Urinary bladder (tissue), 4 donors: ENCODE results near the gene TTC12. TPM values are rescaled to one million over a fixed set of nuclear protein-coding genes. Genes with fewer than 3 reads are reported as not detected.

Source experiments
- DNase-seq: peaks from one replicate; pipeline ENCODE4 v3.0.0-alpha.2; 2015; ENCODE audit errors: extremely low spot score
- H3K27ac ChIP-seq: one replicate; pipeline ENCODE4 v1.5.1; 2013; ENCODE audit warnings: low read depth, mild to moderate bottlenecking, moderate library complexity
- H3K36me3 ChIP-seq: one replicate; pipeline ENCODE4 v1.6.1; 2013; ENCODE audit warnings: mild to moderate bottlenecking, moderate library complexity; ENCODE audit not compliant: insufficient read depth
- H3K4me1 ChIP-seq: one replicate; pipeline ENCODE4 v1.6.1; 2013; ENCODE audit warnings: mild to moderate bottlenecking, moderate library complexity; ENCODE audit not compliant: insufficient read depth
- H3K4me3 ChIP-seq: one replicate; pipeline ENCODE4 v1.5.1; 2013; ENCODE audit warnings: low read depth, low read length
- WGBS: extraction: QIAGEN DNeasy Blood & Tissue Kit; methylation state at CpG from one replicate; pipeline ENCODE4 v1.1.7; 2013; 5-methylcytosine and 5-hydroxymethylcytosine counted together
- polyA plus RNA-seq: library from polyadenylated mRNA; stranded (reverse); fragments of 200-250 nt; gene quantifications from one replicate; pipeline ENCODE4 v1.2.3, GENCODE V29; 2013
- total RNA-seq: library from RNA; depleted of rRNA; stranded (reverse); fragments of >200 nt; gene quantifications from one replicate; pipeline ENCODE4 v1.2.3, GENCODE V29; 2014
- donor health status: healthy with polysubstance abuse.
- donor health status: healthy.

The TTC12 gene
- total and polyA plus RNA-seq, 2 donors, result 12.0 to 27.7 TPM

DNA sequence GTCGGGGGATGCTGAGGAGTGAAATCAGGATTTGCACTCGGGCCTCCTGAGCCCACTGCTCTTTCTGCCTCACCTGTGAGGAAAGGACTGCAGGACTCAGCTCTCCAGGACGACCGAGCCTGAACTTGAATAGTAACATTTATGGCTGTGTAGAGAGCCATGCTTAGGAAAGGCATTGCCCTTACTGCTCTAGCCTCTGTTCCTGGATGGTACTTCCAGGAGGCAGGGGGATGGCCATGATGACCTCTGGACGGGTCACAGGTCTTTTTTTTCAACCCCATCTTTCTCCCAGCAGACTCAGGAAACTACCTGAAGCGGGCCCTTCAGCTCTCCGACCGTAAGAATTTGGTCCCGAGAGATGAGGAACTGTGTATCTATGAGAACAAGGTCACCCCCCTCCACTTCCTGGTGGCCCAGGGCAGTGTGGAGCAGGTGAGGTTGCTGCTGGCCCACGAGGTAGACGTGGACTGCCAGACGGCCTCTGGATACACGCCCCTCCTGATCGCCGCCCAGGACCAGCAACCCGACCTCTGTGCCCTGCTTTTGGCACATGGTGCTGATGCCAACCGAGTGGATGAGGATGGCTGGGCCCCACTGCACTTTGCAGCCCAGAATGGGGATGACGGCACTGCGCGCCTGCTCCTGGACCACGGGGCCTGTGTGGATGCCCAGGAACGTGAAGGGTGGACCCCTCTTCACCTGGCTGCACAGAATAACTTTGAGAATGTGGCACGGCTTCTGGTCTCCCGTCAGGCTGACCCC is 84.5 kb downstream of the TTC12 start:
- 89% methylated on average over 24 of the region's 24 CpGs for WGBS
- no peak overlapping the region for H3K4me3 ChIP-seq
- no peak for DNase-seq
- no peaks in the 10 kb centered on the region for H3K4me1 ChIP-seq
- H3K27ac ChIP-seq, result no peak overlapping the region
- no peaks in the 10 kb centered on the region for H3K36me3 ChIP-seq

DNA sequence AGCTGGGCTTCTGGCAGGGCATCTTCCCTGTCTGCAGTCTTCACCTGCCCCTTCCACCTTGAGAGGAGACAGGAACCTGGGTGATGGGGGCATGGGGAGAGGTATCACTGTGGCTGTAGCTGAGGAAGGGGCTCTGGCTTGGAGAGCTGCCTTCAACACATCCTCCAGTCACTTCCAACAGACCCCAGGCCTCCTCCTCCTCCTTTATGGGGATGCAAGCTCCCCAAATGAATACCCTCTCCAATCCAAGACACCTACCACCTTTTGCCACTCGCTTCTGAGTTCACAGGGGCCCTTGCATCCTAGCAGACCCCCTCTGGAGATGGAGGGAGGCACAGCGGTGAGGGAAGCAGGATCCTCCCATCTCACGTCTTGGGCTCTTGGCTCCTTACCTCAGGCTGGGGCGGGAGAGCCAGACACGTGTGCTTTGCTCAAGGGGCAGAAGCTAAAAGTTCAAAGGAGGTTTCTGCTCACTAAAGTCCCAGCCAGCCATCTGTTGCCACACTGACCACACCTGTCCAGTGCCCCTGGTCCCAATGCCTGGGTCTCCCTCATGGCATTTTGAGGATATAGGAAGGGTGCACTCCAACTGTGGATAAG is 86.3 kb downstream of the TTC12 start:
- DNase-seq, result no peak
- 65% methylated on average over 5 of the region's 5 CpGs for WGBS
- Histone ChIP-seq H3K4me1 (no peaks in the 10 kb centered on the region), H3K4me3 (no peak overlapping the region), H3K36me3 (no peaks in the 10 kb centered on the region), H3K27ac (no peak overlapping the region)

DNA sequence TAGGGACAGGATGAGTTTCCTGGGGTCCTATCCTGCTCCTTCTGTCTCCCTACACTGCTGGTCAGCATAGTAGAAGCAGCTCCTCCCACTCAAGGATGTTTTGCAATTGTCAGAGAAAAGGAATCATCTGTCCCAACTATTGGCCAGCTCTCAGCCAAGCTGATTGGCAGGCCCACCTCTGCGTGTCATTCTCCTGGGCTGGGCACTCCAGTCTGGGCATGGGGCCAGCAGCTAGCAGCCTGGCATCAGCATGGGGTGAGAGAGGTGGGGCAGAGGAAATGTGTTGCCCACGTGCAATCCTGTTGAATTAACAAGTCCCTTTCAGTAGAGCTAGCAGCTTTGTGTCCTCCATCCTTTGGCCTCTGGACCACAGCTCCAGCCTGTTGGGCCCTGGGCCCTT is 87.3 kb downstream of the TTC12 start:
- peak; percentile 11 for DNase-seq
- no peaks in the 10 kb centered on the region for H3K36me3 ChIP-seq
- 35% methylated on average over 2 of the region's 2 CpGs for WGBS
- no peak overlapping the region for H3K27ac ChIP-seq
- no peaks in the 10 kb centered on the region for H3K4me1 ChIP-seq
- no peak overlapping the region for H3K4me3 ChIP-seq

DNA sequence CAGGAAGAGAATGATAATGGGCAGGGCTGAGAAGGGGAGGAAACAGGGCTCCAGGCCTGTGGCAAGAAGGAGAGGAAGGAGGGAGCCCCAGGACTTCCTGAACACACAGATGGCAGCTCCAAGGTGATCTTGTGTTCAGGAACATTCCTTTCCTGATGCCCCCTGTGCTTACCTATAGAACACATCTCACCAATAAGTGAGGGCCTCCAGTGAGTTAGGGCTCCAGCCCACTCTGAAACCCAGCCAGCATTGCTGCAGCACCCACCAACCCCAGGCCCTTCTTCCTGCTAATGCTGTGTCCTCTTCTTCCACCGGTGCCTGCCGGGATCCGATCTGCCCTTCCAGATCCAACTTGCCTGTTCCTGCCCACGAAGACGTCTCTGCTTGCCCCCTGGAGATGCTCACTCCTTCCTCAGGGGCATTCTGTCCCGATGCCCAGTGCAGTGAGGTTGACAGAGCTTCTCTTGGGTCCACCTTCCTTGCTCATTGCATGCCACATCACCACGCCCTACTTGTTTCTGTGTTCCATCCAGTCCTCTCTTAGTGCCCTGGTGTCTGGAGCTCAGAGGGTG is 90.6 kb downstream of the TTC12 start:
- no peaks in the 10 kb centered on the region for H3K36me3 ChIP-seq
- 86% methylated on average over 7 of the region's 7 CpGs for WGBS

DNA sequence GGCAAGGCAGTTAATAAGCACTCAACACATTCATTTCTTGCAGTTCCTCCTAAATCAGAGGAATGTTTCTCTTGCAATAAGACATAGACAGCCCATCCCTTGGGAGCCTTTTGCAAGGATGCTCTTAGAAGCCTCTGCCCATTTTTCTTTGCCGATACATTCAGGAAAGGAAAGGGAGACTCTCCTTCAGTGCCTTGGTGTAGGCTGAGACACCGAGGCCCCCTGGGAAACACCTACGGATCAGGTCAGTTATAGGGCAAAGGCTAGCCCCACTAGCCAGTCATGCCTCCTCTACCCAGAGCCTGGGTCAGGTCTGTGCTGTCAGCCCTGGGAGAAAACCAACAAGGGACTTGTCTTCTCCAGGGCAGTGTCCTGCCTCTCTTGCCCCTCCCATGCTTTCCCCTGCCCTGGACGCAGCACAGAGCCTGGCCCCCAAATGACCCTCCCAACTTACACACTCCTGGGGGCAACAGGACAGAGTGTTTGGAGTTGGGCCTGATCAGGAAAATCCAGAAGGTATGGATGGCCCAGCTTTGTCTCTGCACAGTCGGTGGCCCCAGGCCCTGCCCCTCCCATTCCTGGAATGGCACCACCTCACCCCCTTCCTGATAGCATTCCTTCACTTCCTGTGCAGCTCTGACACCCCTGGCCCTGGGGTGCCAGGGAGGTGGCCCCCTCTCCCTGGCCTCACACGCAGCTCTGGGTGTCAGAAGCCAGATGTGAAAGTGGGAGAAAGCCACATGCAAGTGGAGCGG is 91.5 kb downstream of the TTC12 start:
- Histone ChIP-seq H3K4me1 (no peaks in the 10 kb centered on the region), H3K4me3 (no peak overlapping the region), H3K27ac (no peak overlapping the region), H3K36me3 (no peaks in the 10 kb centered on the region)
- WGBS, result 76% methylated on average over 7 of the region's 7 CpGs
- no peak for DNase-seq

More for the DNA sequence above, 90.6 kb downstream of the TTC12 start:
- Histone ChIP-seq H3K4me3 (no peak overlapping the region), H3K27ac (no peak overlapping the region), H3K4me1 (no peaks in the 10 kb centered on the region)
- DNase-seq, result no peak

DNA sequence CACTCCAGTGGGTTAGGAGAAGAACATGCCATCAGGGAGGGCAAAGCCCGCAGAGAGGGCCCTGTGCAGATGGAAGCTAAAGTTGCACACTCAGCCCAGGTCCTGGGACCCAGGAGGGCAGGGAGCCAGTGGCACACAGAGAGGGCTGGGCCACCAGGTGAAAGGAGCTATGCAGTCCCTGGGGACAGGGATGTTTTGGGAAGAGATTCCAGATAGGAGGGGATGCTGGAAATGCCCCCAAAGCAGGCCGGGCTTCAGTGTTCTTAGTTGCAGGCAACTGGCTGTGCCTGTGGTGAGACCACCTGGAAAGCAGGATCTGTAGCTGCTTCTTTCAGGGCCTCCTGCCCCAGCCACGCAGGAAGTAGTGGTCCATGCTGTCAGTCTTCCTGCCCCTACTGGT is 92.8 kb downstream of the TTC12 start:
- WGBS, result 86% methylated on average over 3 of the region's 3 CpGs
- no peak overlapping the region for H3K27ac ChIP-seq
- no peak for DNase-seq

DNA sequence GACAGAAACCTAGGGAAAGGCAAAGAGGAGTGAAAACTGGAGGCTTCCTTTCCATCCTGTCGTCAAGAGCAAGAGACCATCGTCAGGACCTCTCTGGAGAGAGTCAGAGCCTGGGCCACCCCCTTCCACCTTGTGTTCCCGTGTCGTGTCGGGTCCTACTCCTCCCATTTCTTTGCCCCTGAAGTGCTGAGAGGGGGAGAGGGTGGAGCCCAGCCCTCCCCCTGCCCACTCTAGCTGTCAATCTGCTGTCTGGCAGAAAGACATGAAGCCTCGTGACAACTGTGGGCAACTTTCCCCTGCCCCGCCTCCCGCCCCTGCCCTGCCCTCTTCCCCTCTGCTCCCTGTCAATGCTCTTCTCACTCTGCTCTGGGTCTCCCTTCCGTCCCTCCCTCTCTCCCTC is 93.8 kb downstream of the TTC12 start:
- no peak overlapping the region for H3K4me3 ChIP-seq
- H3K27ac ChIP-seq, result no peak overlapping the region
- WGBS, result 57% methylated on average over 9 of the region's 9 CpGs
- DNase-seq, result no peak
- no peaks in the 10 kb centered on the region for H3K36me3 ChIP-seq
- H3K4me1 ChIP-seq, result no peaks in the 10 kb centered on the region

More for the DNA sequence above, 92.8 kb downstream of the TTC12 start:
- no peak overlapping the region for H3K4me3 ChIP-seq
- H3K4me1 ChIP-seq, result no peaks in the 10 kb centered on the region
- no peaks in the 10 kb centered on the region for H3K36me3 ChIP-seq

DNA sequence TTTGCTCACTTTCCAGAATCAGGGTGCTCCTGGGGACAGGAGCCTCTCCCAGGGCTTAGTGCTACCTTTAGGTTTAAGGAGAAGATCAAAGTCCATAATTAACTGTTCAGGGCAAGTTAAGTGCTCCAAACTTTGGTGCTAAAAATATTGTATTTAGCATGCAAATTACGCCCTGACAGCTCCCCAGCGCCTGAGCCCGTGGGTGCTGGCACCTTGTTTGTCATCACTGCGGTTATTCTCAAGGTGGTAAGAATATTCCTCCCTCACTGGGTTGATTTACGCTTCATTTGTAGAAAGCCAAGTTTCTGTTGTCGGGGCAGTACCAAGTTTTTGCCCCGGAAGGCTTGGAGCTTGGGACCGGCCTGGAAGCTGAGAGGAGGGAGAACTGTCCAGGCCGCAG is 94.5 kb downstream of the TTC12 start:
- no peaks in the 10 kb centered on the region for H3K36me3 ChIP-seq
- DNase-seq, result no peak

DNA sequence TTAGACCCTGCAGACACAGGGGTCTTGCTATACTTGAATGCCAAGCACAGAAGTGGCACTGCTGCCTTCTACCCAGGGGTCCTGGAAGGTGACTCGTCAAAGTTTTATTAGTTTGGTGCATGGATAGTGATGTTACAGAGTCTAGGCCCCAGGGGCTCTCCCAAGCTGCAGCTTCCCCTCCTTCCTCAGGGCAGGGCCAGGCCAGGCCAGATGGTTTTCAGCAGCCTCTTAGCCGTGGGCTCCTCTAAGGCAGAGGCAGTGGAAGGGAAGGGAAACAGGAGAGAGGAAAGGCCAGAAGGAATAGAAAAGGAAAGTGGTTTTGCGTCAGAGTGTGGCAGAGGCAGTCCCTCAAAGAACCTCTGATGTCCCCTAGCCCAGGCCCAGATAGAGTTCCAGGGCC is 95.1 kb downstream of the TTC12 start:
- Histone ChIP-seq H3K27ac (no peak overlapping the region), H3K36me3 (no peaks in the 10 kb centered on the region), H3K4me1 (no peaks in the 10 kb centered on the region), H3K4me3 (no peak overlapping the region)
- WGBS, result 71% methylated on average over 3 of the region's 3 CpGs
- no peak for DNase-seq

More for the DNA sequence above, 94.5 kb downstream of the TTC12 start:
- Histone ChIP-seq H3K4me1 (no peaks in the 10 kb centered on the region), H3K4me3 (no peak overlapping the region), H3K27ac (no peak overlapping the region)
- whole genome bisulfite sequencing, result 91% methylated on average over 9 of the region's 9 CpGs

DNA sequence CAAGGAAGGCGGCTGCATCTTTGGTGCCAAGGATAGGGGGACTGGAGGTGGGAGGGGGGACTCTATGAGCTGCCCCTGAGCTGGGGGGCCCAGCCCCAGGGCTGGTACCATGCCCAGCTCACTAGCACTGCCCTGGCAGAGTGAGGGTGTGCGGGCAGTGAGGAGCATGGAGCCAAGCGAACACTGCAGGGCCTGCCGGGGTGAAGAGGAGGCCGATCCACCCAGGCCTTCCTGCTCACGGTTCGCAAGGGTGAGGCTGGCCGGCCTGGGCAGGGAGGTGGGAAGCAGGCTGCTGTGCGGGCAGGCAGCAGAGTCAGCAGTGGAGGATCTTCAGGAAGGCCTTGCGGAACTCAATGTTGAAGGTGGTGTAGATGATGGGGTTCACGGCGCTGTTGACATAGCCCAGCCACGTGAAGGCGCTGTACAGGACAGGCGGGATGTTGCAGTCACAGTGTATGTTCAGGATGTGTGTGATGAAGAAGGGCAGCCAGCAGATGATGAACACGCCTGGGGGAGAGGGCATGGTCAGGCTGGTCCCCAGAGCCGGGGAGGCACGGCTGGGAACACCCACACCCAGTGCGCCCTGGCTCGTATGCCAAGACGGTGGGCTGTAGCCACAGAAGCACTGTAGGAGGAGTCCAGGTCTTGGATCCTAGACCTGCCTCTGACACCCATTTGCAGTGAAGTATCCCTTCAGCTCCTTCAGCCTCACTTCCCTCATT is 96.2 kb downstream of the TTC12 start:
- 95% methylated on average over 21 of the region's 21 CpGs for WGBS
- H3K4me3 ChIP-seq, result no peak overlapping the region
- no peaks in the 10 kb centered on the region for H3K36me3 ChIP-seq
- DNase-seq, result no peak
- H3K27ac ChIP-seq, result no peak overlapping the region
- H3K4me1 ChIP-seq, result no peaks in the 10 kb centered on the region

DNA sequence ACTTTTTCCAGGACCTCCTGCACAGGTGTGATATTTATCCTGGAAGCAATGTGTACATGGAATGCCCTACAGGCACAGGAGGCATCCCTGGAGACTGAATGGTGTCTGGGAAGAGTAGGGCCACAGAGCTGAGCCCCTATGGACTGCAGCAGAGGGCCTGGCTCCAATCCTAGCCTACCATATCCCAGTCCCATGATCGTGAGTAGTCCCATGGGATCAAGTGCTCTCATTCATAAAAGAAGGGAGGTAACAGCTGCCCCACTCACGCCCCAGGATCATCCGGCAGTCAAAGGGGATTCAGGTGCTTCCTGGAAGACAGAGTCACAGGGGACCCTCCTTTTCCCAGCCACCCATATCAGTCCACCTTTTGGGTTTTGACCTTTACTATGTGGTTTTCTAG is 97.2 kb downstream of the TTC12 start:
- WGBS, result 81% methylated on average over 3 of the region's 3 CpGs
- H3K4me3 ChIP-seq, result no peak overlapping the region
- H3K36me3 ChIP-seq, result no peaks in the 10 kb centered on the region
- no peak overlapping the region for H3K27ac ChIP-seq
- DNase-seq, result no peak
- no peaks in the 10 kb centered on the region for H3K4me1 ChIP-seq

DNA sequence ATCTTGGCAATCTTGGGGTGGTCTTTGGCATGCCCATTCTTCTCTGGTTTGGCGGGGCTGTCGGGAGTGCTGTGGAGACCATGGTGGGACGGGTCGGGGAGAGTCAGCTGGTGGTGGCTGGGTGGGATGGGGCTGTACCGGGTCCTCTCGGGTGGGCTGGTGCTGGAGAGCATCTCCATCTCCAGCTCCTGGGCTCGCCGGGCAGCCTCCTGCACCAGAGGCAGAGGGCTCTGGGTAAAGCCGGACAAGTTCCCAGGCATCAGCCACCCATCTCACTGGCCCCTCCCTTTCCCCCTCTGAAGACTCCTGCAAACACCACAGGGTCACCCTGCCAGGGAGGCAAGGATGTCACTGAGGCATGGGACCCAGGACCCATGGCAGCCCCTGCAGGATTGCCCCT is 98.3 kb downstream of the TTC12 start:
- 90% methylated on average over 9 of the region's 9 CpGs for WGBS
- no peak for DNase-seq
- H3K36me3 ChIP-seq, result no peaks in the 10 kb centered on the region
- no peak overlapping the region for H3K27ac ChIP-seq
- H3K4me3 ChIP-seq, result no peak overlapping the region
- H3K4me1 ChIP-seq, result no peaks in the 10 kb centered on the region

DNA sequence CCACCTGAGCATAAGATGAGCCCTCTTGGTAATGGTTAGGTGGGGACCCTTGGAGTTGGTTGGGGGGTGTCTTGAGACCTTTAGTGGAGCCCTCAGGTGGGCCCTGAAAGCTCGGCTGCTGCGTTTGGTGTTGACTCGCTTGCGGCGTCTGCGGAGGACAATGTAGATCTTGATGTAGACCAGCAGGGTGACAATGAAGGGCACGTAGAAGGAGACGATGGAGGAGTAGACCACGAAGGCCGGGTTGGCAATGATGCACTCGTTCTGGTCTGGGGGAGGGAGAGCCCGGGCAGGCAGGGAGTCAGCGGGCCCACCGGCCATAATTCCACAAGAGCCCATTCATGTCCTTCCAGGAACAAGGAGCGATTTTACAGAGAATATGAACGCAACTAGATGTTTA is 101.0 kb downstream of the TTC12 start:
- 95% methylated on average over 16 of the region's 16 CpGs for whole genome bisulfite sequencing
- no peak for DNase-seq
- H3K27ac ChIP-seq, result no peak overlapping the region

More for the DNA sequence above, 101.0 kb downstream of the TTC12 start:
- Histone ChIP-seq H3K36me3 (no peaks in the 10 kb centered on the region), H3K4me3 (no peak overlapping the region), H3K4me1 (no peaks in the 10 kb centered on the region)
